Esophagus muscularis mucosa (tissue), 4 donors: ENCODE measurements around the gene DPH2. TPM values are rescaled to one million over a fixed set of nuclear protein-coding genes. Genes with fewer than 3 reads are reported as not detected.

Experiments
- DNase-seq: peaks from one replicate; pipeline ENCODE4 v3.0.0-alpha.2; 2017; ENCODE audit errors: extremely low spot score
- H3K27ac ChIP-seq, 4 donors: fragments of 200-600 bp; sonication (generic); replicated peaks in 1 of 4; 1 replicate in 3 of 4; 2 replicates in 1 of 4; pipeline ENCODE4 v1.5.1; 2016 to 2019; ENCODE audit warnings: mild to moderate bottlenecking in 1 of 4
- H3K27me3 ChIP-seq, 4 donors: fragments of 200-600 bp; sonication (generic); one replicate each; pipeline versions ENCODE4 v1.5.1 to v1.6.0; 2016 to 2019
- H3K36me3 ChIP-seq, 4 donors: fragments of 200-600 bp; sonication (generic); one replicate each; pipeline ENCODE4 v1.5.1; 2016 to 2019
- H3K4me1 ChIP-seq, 4 donors: fragments of 200-600 bp; sonication (generic); one replicate each; pipeline ENCODE4 v1.5.1; 2016 to 2019
- H3K4me3 ChIP-seq, 4 donors: fragments of 200-600 bp; sonication (generic); 1 replicate in 2 of 4; 2 replicates in 2 of 4; pipeline ENCODE4 v1.5.1; 2016 to 2019; ENCODE audit warnings: mild to moderate bottlenecking in 4 of 4, moderate library complexity in 1 of 4
- H3K9me3 ChIP-seq, 4 donors: fragments of 200-600 bp; sonication (generic); 1 replicate in 3 of 4; 2 replicates in 1 of 4; pipeline ENCODE4 v1.5.1; 2016 to 2019
- CTCF ChIP-seq, 3 experiments: fragments of 200-600 bp in 2 of 3; fragments of 450-650 bp in 1 of 3; sonication (generic) in 2 of 3; IDR thresholded peaks; one replicate each; pipeline ENCODE4 v1.5.1; 2017 to 2019; ENCODE audit warnings: antibody characterized with exemption in 3 of 3, mild to moderate bottlenecking in 2 of 3, moderate library complexity in 1 of 3
- EP300 ChIP-seq: sonication (generic); formaldehyde crosslinking; IDR thresholded peaks from one replicate; pipeline ENCODE4 v1.6.1; 2017; ENCODE audit warnings: antibody characterized with exemption
- POLR2A ChIP-seq: fragments of 450-650 bp; IDR thresholded peaks from one replicate; pipeline ENCODE4 v1.6.1; 2017; ENCODE audit warnings: antibody characterized with exemption, moderate library complexity, mild to moderate bottlenecking, low read depth
- POLR2AphosphoS5 ChIP-seq, 2 donors: sonication (generic); formaldehyde crosslinking; IDR thresholded peaks; one replicate each; pipeline ENCODE4 v1.6.1; 2017; ENCODE audit warnings: antibody characterized with exemption in 2 of 2
- WGBS: methylation state at CpG from one replicate; pipeline ENCODE4 v1.1.5; 2018; 5-methylcytosine and 5-hydroxymethylcytosine counted together
- intact Hi-C: fragments of 100-400 bp; cut with DNase I; formaldehyde crosslinking; loops from one replicate; pipeline ENCODE4 v1.15.1; 2023
- total RNA-seq, 4 donors: library from RNA; depleted of rRNA; stranded (reverse); fragments of >200 nt; gene quantifications; one replicate each; pipeline versions ENCODE4 v1.1.0 to v1.2.1, GENCODE V29; 2016

The DPH2 gene
- total RNA-seq, 4 donors from 2014 or later = 13.7 to 29.2 (median 19.2) TPM

GRCh38 chr1:43998000-43998378, 28.2 kb downstream of the DPH2 start:
- no peaks in the 10 kb centered on the region for H3K9me3 ChIP-seq
- H3K27ac ChIP-seq = no peak overlapping the region
- no peak for TF ChIP-seq EP300
- TF ChIP-seq POLR2A = no peak
- TF ChIP-seq POLR2AphosphoS5 (IDR thresholded peaks at IDR 0.05) = no peak
- no peak for TF ChIP-seq CTCF (IDR thresholded peaks at IDR 0.05)
- intact Hi-C loops = no loop called here
- no peaks in the 10 kb centered on the region for H3K27me3 ChIP-seq
- H3K4me1 ChIP-seq = peaks cover 0 to 15% (median 6%) of the 10 kb centered on the region in 4 donors
- no peak overlapping the region for H3K4me3 ChIP-seq
- H3K36me3 ChIP-seq = peaks cover 0 to 57% (median 17%) of the 10 kb centered on the region in 4 donors
- 90% methylated on average over 11 of the region's 11 CpGs for WGBS
- DNase-seq = no peak

- 82% methylated on average over 7 of the region's 8 CpGs for WGBS
- Histone ChIP-seq H3K27ac (no peak overlapping the region), H3K4me3 (no peak overlapping the region), H3K4me1 (peaks cover 0 to 15% (median 6%) of the 10 kb centered on the region in 4 donors), H3K36me3 (peaks cover 0 to 59% (median 17%) of the 10 kb centered on the region in 4 donors), H3K9me3 (no peaks in the 10 kb centered on the region), H3K27me3 (no peaks in the 10 kb centered on the region)
- intact Hi-C loops = no loop called here
- TF ChIP-seq EP300 (no peak), POLR2AphosphoS5 (IDR thresholded peaks at IDR 0.05) (no peak), CTCF (IDR thresholded peaks at IDR 0.05) (no peak), POLR2A (no peak)
- no peak for DNase-seq
These were observed 29.6 kb downstream of the DPH2 start for GRCh38 chr1:43999455-43999854.

- TF ChIP-seq POLR2AphosphoS5 (IDR thresholded peaks at IDR 0.05) (no peak), POLR2A (no peak), EP300 (no peak), CTCF (IDR thresholded peaks at IDR 0.05) (no peak)
- H3K4me1 ChIP-seq = peaks cover 0 to 15% (median 6%) of the 10 kb centered on the region in 4 donors
- H3K27me3 ChIP-seq = no peaks in the 10 kb centered on the region
- intact Hi-C loops = loop anchor here (10.0 kb wide), 1 partner anchor 595 kb away; no protein-coding TSS in a partner anchor
- no peak overlapping the region for H3K4me3 ChIP-seq
- H3K27ac ChIP-seq = no peak overlapping the region
- 93% methylated on average over 8 of the region's 8 CpGs for WGBS
- H3K36me3 ChIP-seq = peaks cover 0 to 59% (median 19%) of the 10 kb centered on the region in 4 donors
- no peak for DNase-seq
- H3K9me3 ChIP-seq = no peaks in the 10 kb centered on the region
These were observed 30.4 kb downstream of the DPH2 start for GRCh38 chr1:44000122-44000665.

- DNase-seq = no peak
- no peak overlapping the region for H3K4me3 ChIP-seq
- no peak for TF ChIP-seq POLR2A
- TF ChIP-seq EP300 = no peak
- no peak for TF ChIP-seq POLR2AphosphoS5 (IDR thresholded peaks at IDR 0.05)
- 89% methylated on average over 7 of the region's 8 CpGs for WGBS
- no peaks in the 10 kb centered on the region for H3K9me3 ChIP-seq
- no peak overlapping the region for H3K27ac ChIP-seq
- H3K4me1 ChIP-seq = peaks cover 0 to 11% (median 7%) of the 10 kb centered on the region in 4 donors
- H3K27me3 ChIP-seq = no peaks in the 10 kb centered on the region
- H3K36me3 ChIP-seq = peaks cover 0 to 64% (median 19%) of the 10 kb centered on the region in 4 donors
- intact Hi-C loops = loop anchor here (10.0 kb wide), 1 partner anchor 593 kb away; no protein-coding TSS in a partner anchor
These were observed 32.4 kb downstream of the DPH2 start for GRCh38 chr1:44002165-44002564.

GRCh38 chr1:44002606-44003157, 32.9 kb downstream of the DPH2 start:
- DNase-seq = no peak
- TF ChIP-seq EP300 (no peak), CTCF (IDR thresholded peaks at IDR 0.05) (no peak)
- intact Hi-C loops = loop anchor here (10.0 kb wide), 1 partner anchor 592 kb away; no protein-coding TSS in a partner anchor

More at GRCh38 chr1:44002606-44003157, 32.9 kb downstream of the DPH2 start:
- WGBS = 84% methylated on average over 12 of the region's 14 CpGs
- Histone ChIP-seq H3K27me3 (no peaks in the 10 kb centered on the region), H3K27ac (no peak overlapping the region), H3K9me3 (no peaks in the 10 kb centered on the region), H3K36me3 (peaks cover 0 to 64% (median 19%) of the 10 kb centered on the region in 4 donors), H3K4me1 (peaks cover 0 to 9% (median 6%) of the 10 kb centered on the region in 4 donors), H3K4me3 (no peak overlapping the region)
